RCC 7860 (cell line): ENCODE results near the gene TPM3.

Experiments used
- DNase-seq: peaks from one replicate; pipeline ENCODE4 v3.0.0-alpha.2; 2015; ENCODE audit warnings: low spot score
- FAIRE-seq: peaks from 2 replicates; lab custom pipeline; 2012; peaks lifted over from hg19 to GRCh38; lab: Jason Lieb, UNC

The TPM3 gene

DNA sequence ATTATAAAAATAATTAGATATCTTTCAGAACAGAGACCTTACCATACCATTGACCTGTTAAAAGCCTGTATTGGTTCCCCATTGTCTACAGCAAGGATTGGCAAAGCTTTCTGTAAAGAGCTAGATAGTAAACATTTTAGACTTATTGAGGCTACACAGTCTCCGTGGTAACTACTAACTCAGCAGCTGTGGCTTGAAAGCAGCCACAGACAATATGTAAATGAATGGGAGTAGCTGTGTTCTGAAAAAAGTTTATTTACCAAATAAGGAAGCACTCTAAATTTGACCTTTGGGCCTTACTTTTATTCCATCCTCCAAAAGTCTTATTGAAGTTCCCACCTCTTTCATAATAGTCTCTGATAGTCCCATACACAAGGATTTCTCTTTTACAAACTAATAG is 76.7 kb downstream of the TPM3 start:
- DNase-seq (no peak), FAIRE-seq (no peak)
